ENCODE measurements around the gene ERC2.

Gene ERC2

DNA sequence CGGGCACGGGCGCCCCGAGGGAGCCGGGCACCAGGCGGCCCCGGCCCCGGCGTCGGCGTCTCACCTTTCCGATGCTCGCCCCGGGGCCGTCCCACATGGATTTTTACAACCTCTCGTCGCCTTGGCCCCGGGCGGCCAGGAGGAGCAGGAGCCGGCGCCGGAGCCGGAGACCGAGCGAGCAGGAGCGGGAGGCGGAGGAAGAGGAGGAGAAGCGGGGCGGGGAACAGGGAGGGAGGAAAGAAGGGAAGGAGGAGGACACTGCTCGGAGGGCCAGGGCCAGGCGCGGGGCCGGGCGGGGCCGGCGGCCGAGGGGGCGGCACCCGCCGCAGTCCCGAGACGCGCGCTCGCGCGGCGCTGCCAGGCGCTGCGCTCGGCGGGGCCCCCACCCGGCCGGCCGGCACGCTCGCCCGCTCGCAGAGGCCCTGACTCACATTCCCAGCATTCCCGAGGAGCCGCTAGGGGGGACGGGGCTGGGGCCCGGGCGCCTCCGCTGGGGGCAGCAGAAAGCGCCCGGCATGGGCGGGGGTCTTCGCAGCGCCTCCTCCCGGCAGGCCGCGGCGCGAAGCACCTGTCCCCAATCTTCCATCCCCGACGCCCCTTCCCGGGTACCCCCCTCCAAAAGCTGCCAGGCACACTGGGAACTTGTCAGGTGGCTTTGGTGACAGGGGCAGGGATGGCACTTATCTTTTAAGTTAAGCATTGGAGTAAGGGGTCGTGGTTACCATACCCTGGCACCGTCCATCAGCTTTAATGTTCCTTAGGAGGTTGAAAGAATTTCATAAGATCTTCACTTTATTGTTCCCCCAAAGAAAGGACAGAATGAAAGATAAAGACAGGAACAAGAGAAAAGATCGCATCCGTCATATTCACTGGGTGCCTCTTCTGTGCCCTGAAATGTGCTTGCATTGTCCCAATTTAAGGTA is at the start of gene ERC2:
TSS of gene ERC2 (minus strand) at position 284 of the 923 bp plus-strand sequence.
- no peak for FAIRE-seq

DNA sequence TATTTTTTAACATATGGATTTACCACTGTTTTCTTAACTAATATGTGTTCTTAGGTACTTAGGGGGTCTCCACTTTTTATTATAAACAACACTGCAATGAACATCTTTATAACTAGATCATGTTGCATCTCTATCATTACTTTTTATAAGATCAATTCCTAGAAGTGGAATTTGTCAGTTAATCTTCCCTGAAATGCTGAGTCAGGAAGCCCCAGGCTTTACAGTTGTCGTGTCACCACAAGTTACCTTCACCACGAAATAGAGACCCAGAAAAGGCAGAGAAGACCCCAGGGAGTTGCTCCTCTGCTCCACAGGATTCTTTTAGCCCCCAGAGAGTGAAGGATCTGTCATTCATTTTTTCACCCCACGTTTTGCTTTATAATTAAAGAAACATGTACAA is 34.5 kb upstream of the ERC2 start:
- no peak for FAIRE-seq

GRCh38 chr3:56496376-56496775 is 28.1 kb upstream of the ERC2 start:
- FAIRE-seq = peak; percentile 30

- FAIRE-seq = peak; percentile 89
These were observed 26.5 kb upstream of the ERC2 start for GRCh38 chr3:56494679-56495322.

DNA sequence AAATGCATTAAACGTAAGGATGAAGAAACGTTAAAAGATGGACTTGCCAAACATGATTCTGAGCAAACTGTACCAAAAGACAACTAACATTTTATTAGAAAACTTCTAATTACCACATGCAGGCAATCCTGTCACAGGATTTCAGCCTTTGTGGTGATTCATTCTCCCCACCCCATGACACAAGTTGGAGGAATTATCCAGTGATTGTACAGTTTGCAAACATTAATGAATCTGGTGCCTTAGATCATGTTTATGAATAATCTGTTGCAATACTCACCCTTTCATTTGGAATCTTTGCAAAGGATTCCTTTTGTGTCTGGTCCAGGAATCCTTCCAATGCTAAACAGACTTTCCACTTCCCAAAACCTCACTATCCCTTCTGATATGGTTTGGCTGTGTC is 23.3 kb upstream of the ERC2 start:
- no peak for FAIRE-seq

DNA sequence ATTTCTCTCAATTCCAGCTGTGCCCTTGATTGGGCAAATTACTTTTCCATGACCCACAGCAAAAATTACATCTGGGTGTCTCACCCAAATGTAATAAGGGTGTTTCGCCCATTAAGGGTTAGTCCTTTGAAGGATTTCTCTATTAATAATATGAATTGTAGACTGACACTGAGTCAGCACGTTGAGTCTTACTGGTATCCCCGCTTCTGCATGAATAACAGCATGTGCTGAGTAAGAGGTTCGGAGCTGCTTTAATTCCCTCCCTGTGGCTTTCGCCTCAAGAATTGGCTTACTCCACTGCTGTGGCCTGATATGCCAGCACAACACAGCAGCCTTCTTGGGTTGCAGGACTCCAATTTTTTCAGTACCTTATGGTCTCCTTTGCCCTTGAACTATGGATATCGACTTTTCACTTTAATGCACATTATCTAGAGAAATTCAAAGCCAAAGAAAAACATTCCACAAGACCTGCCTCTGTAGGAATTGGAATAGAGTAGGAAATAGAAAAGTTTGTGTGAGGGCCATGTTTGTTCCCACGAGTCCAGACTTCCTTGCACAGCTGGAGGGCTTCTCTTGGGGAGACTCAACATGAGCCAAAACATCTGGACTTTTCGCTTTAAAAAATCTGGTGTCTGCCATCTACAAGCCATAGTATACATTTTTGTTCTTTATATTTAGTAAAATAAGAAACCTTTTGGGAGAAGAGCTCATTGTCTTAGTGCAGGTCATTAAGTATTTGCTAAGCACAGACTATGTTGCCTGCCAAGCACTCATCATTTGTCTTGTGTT is 20.7 kb upstream of the ERC2 start:
- no peak for FAIRE-seq

DNA sequence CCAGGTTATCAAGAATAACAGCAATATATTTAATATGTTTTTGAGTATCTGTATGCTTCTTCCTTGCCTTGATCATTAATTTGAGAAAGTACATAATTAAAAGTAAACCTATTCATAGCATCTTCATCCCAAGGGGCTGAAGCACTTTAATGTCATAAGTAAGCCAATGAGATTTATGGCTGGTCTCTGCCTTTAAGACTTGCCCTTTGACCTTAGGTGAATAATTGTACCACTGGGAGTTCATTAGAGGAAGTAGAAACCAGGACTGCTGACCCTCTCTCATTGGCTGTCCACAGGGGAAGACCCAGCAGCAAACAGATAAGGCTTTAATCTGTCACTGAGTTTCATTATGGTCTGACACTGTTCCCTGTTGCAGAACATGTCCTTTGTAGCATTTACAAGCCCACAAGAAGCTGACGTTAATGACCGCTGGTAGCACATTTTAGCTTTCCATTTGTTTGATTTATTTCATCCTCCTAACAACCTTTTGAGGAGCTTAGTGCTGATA is 16.3 kb upstream of the ERC2 start:
- FAIRE-seq = no peak

DNA sequence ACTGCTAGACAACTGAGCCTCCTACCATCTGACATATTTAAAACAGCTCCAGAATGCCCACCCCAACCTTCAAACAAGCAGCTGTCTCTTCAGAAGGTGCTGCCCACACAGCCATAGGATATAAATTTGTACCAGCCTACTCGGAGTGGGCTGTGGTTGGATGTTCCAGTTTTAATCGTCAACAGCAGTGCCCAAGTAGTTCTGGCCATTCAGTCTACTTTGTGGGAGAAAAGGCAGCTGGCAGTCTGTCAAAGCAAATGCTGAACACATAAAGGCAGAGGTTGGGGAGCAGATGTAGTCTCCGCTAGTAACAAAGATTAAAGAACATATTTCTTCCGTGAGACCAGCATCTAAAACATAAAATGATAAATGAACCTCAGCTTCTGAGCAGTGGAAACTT is 15.9 kb upstream of the ERC2 start:
- no peak for FAIRE-seq

- FAIRE-seq = no peak
These were observed 9.4 kb upstream of the ERC2 start for GRCh38 chr3:56477646-56478045.

DNA sequence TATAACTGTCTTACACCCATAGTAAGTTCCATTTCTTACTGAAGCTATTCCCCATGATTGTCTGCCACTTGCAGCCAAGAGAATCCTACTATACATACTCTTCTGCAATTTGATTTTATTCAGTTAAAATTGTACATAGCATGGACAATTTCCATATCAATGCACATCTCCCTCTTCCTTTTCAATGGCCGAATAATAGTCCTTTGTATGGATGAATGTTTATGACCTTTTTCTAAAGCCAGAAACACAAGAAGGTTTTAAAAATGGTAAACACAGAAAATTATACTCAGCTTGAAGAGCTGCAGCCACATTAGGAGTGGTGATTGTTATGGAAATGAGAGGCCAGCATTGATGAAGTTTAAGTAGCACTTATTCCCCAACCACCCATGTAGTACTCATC is 8.5 kb upstream of the ERC2 start:
- FAIRE-seq = no peak

DNA sequence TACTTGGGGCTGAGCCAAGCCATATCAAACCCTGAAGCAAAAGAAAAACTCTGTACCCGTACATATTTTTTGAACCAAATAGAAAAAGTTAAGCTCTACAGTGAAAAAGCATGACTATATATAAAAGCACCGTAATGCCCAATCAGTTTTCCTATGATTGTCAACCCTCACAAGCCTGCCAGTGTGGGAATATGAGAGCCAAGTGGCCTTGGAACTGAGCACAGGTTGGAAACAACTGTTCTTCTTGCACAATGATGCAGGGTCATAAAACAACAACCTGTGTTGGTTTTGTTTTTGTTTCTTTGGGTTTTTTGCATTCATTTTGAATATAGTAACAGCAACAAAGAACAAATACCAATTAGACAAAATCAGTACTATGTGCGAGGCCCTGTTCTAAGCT is 3.5 kb upstream of the ERC2 start:
- FAIRE-seq = no peak

- FAIRE-seq = no peak
These were observed 874 bp upstream of the ERC2 start for GRCh38 chr3:56469141-56469540.

- FAIRE-seq = no peak
These were observed 475 bp downstream of the ERC2 start for GRCh38 chr3:56467801-56468183.

- peak; percentile 97 for FAIRE-seq
These were observed 1.2 kb downstream of the ERC2 start for GRCh38 chr3:56467108-56467507.

- FAIRE-seq = no peak
These were observed 8.5 kb downstream of the ERC2 start for GRCh38 chr3:56459719-56460118.

DNA sequence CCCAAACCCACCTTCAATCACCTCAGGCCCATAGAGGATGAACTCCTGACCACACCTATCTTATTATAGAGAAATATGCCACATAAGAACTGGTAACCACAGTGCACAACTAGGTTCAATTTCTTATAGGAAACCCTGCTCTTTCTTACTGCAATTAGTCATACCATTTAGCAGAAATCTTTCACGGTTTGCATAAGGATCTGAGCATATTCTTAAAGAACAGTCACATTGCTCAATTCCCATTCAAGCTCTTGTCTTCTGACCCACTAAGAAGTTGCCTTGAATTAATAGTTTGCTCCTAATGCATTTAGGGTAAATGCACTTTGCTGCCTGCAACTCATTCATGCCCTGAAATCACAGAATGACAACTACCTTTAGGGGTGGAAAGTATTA is 9.2 kb downstream of the ERC2 start:
- FAIRE-seq = no peak

- no peak for FAIRE-seq
These were observed 9.7 kb downstream of the ERC2 start for GRCh38 chr3:56458496-56459103.

DNA sequence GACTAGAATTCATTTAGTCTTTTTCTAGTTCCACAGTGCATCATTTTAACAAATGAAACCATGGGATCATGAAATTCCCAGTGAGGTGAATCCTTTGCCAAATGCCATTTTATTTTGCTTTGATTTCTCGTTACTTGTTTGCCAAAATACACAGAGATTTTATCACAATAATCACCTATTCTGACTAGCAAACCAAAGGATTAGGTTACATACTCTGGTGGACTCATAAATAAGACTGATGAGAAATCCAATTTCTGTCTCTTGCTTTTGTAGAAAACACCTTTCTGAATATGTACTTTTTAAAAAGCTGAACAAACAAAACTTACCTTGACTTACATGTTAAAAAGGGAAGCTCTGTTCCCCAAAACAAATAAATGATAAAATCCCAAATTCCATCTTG is 12.2 kb downstream of the ERC2 start:
- FAIRE-seq = peak; percentile 62

DNA sequence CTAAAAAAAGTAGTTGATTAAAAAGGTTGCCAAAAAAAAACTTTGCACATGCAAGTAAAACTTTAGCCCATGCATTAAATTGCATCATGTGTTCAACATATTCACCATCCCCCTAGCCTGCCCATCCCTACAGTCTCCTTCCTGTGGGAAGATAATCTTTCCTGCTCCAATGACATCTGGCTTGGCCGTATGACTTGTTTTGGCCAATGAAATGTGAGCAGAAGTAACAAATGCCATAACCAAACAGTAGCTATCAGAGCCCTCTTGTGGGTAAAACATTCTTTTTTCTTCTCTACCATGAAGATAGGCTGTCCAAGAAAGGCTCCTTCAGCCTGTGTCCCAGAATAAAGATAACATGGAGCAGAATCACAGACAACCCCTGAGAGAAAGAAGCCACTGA is 15.3 kb downstream of the ERC2 start:
- no peak for FAIRE-seq

GRCh38 chr3:56452085-56452484 is 16.2 kb downstream of the ERC2 start:
- no peak for FAIRE-seq

GRCh38 chr3:56443372-56443771 is 24.9 kb downstream of the ERC2 start:
- FAIRE-seq = no peak

- no peak for FAIRE-seq
These were observed 39.6 kb downstream of the ERC2 start for GRCh38 chr3:56428667-56429066.

- no peak for FAIRE-seq
These were observed 43.4 kb downstream of the ERC2 start for GRCh38 chr3:56424885-56425284.
